GM19023 (cell line): ENCODE results near the gene PIP5KL1.

Experiments used
- ATAC-seq: cut with Tn5 transposase; IDR thresholded peaks from one replicate; pipeline ENCODE4 v1.9.1; 2021; ENCODE audit warnings: mild to moderate bottlenecking, moderate library complexity; ENCODE audit not compliant: unreplicated experiment

PIP5KL1 gene

GRCh38 chr9:127950513-127951289 is 20.1 kb upstream of the PIP5KL1 start:
- no peak for ATAC-seq

- ATAC-seq: no peak
These were observed 19.4 kb upstream of the PIP5KL1 start for GRCh38 chr9:127949827-127950512.

DNA sequence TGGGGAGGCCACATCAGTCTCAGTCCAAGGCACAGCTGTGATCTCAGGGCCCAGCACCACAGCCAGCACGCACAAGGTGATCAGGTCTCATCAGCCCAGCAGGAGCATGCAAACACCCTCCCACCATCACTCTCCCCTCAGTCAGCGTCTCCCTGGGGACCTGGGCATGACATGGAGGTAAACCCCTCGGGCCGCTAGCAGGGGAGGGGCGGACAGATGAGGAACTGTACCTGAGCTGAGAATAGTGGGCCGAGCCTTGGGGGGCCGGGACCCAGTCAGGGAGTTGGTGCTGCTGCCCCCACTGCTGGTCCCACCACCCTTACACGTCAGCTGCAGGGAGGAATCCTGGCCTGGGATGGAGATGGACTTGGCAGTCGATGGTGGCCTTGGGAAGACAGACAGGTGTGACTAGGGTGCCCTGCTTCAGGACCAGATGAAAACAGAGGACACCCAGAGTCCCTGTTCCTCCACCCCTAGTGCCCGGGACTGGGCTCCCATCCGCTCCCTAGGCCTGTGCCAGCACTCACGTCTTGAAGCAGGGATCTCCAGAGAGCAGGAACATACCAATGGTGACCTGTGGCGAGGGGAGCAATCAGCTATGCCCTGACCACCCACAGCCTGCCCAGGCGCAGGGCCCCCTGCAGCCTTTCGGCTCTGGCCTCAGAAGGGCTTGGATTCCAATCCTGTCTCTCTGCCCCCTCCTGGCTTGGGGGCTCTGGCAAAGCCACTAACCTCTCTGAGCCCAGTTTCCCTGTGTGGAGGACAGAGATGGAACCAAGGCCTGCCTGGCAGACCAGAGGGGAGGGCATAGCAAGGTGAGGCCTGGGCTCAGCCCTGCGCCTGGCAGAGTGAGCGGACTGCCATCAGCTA is 17.5 kb upstream of the PIP5KL1 start:
- no peak for ATAC-seq

GRCh38 chr9:127946728-127947127 is 16.2 kb upstream of the PIP5KL1 start:
- no peak for ATAC-seq

GRCh38 chr9:127945942-127946341 is 15.4 kb upstream of the PIP5KL1 start:
- ATAC-seq: no peak

DNA sequence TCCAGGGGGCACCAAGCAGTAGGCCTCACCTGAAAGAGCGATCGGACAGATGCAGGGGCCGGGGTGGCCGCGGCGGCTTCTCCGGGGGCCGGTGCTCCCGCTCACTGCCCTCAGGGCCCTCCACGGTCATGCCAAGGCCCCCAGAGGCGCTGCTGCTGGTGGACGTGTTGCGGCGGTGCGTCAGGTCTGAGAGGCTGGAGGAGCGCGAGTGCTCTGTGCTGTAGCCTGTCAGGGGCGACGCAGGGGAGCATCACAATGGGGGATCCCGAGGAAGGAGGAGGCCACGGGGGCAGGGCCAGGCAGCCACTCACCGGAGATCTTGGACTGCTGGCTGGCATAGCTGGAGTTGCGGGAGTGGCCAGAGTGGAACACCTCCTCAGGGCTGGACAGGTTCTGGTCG is 14.8 kb upstream of the PIP5KL1 start:
- no peak for ATAC-seq

GRCh38 chr9:127944586-127945218 is 14.1 kb upstream of the PIP5KL1 start:
- no peak for ATAC-seq

DNA sequence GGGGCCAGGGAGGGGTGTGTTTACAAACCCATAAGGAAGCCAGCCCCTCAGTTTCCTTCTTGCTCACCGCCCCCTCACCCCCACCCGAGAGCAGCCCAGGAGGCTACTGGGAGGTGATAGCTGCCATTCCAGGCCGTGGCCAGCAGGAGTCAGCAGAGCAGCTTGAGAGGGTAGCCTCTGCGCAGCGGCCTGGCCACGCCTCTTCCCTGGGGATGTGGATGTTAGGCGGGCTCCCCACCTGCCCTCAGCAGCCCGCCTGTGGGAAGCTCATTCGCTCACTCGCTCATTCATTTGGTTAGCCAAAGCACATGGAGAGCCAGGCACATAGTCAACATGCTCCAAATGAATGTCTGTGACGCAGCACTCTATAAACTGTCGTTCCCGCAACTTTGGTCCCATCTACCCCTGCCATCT is 13.2 kb upstream of the PIP5KL1 start:
- ATAC-seq: peak; percentile 67

- no peak for ATAC-seq
These were observed 12.6 kb upstream of the PIP5KL1 start for GRCh38 chr9:127943011-127943662.

- no peak for ATAC-seq
These were observed 11.8 kb upstream of the PIP5KL1 start for GRCh38 chr9:127942216-127943010.

DNA sequence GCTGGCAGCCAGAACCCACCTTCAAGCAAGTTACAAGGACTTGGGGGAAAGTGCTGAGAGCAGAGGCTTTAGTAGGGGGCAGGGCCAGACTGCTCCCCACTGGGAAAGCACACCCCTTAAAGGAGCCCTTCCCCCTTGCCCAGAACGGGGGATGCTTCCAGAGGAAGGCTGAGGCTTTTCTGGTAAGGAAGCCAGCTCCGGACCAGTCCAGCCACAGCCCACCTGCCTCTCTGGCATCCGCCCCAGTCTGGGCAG is 11.3 kb upstream of the PIP5KL1 start:
- no peak for ATAC-seq

GRCh38 chr9:127941062-127941960 is 10.7 kb upstream of the PIP5KL1 start:
- no peak for ATAC-seq

DNA sequence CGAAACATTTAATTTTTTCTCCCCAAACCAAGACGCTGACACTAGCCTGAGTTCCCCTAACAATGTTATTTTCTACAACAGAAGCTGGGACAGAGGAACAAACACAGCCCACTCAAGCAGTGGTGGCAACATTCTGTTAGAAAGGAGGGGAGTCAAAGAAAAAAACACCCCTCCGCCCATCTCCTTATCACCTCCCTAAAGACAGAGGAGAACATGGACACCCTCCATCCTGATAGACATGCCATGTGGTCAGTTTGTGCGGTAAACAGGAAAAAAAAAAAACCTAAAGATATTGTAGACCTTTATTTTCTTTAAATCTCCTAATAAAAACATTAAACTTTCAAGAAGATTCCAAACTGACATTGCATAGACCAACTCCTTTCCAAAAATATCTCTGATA is 10.0 kb upstream of the PIP5KL1 start:
- no peak for ATAC-seq

- ATAC-seq: no peak
These were observed 7.7 kb upstream of the PIP5KL1 start for GRCh38 chr9:127938298-127938690.

DNA sequence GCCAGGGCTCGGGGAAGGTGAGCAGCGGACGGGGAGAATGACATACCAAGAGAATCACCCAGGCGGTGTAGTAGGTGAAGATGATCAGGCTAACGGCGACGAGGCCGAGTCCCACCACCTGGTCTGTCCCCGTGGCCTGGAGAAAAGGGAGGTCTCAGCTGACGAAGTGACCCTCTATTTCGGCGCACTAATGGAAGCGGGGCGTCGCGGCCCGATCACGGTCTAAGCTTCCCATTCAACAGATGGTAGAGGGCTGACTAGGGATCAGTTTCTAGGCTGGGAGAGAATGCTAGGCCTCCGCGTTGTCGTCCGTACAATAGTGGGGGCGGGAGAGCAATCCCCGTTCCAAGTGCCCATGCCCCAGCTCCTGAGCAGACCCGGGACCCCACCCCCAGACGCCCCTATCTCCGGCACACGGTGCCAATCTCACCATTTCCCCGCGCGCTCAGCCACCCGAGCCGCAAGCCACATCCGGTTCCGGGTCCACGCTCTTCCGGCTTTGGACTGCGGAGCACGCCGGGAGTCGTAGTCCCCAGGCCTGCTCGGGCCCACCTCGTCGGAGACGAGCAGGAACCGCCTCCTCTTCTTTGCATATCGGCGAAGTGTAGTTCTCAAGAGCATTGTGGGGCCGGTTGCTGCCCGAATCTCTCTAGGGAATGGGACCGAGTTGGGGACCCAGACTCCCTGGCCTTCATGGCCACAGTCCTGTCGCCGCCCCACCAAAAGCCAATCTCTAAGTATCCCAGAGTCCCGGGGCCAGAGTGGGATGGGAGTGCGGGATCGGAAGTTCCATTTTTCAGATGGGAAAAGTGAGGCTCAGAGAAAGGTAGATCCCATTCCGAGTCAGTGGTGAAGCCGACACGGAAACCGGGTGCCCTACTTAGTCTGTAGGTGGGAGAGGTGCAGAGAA is 7.1 kb upstream of the PIP5KL1 start, which contains the start of gene DPM2:
Gene DPM2 (minus strand): TSS at position 467 of the 910 bp plus-strand sequence. CDS start 34 bp downstream, at position 433.
- ATAC-seq: peak; percentile 94

DNA sequence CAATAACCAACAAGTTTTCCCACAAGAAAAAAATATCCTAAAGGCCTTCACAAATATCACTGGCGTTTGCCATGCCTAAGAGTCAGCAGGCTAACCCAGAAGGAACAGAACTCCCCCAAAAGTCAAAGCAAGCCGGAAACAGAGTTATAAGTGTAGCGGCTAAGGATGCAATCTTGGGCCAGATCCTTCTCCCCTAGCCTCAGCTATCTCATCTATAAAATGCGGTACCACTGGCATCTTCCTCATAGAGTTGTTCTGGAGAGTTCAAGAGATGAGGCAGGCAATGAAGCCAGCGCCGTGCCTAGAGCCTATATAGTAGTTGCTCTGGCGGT is 6.4 kb upstream of the PIP5KL1 start:
- ATAC-seq: no peak

DNA sequence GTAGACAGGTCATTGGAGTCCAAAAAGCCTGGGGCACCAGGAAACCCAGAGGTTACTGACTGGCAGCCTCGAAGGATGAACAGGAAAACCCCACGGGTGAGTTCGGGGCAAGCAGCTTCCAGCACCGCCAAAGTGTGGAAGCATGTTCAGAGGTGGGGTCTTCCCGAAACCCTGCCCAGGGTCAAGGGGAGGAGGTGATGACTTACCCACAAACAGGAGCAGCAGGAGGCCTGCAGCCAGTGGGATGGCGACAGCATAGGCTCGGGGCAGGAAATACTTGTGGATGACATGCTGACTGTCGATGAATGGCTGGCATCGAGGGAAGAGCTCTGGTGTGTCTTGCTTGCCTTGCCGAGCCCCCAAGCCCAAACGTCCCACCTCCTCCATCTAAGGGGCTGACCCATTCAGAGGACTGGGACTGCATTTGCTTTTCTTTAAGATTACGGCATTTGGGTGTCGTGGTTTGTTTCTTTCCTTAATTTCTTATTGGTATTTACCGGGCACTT is 5.8 kb upstream of the PIP5KL1 start:
- ATAC-seq: no peak

DNA sequence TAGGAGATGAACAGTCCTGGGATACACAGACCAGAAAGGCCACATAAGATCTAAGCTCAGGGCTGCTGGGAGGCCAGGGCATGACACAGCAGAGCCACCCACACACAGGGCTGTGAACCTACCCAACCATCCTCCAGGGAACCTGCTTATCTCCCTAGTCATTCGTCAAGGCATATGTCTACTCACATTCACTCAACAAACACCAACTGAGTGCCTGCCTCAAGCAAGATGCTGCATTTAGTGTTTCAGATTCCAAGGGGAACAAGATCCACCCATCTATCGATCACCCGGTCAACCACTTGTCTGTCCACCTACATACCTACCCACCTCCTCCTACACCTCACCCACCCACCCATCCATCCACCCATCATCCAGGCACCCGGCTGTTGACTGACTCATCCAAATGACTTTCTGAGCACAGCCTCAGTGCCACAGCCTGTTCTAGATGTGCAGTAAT is 5.2 kb upstream of the PIP5KL1 start:
- no peak for ATAC-seq
